Measurements from ENCODE around the gene CD46.
A peak's percentile ranks its signal among the peaks of the same experiment; 100 is the strongest.

The CD46 gene

DNA sequence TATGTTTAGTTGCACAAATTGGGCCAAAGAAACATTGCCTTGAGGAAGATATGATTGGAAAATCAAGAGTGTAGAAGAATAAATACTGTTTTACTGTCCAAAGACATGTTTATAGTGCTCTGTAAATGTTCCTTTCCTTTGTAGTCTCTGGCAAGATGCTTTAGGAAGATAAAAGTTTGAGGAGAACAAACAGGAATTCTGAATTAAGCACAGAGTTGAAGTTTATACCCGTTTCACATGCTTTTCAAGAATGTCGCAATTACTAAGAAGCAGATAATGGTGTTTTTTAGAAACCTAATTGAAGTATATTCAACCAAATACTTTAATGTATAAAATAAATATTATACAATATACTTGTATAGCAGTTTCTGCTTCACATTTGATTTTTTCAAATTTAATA lies 43.0 kb downstream of the CD46 start:
- DNase-seq (ENCODE audit: low spot score), result no peak

GRCh38 chr1:207797229-207797973 lies 45.5 kb downstream of the CD46 start:
- DNase-seq (ENCODE audit: low spot score), result peak; percentile 72

- DNase-seq (ENCODE audit: low spot score), result no peak
Measured at GRCh38 chr1:207798847-207799246, 47.0 kb downstream of the CD46 start.

GRCh38 chr1:207799989-207800648 lies 48.3 kb downstream of the CD46 start:
- no peak for DNase-seq (ENCODE audit: low spot score)

- no peak for DNase-seq (ENCODE audit: low spot score)
Measured at GRCh38 chr1:207801819-207802218, 50.0 kb downstream of the CD46 start.

DNA sequence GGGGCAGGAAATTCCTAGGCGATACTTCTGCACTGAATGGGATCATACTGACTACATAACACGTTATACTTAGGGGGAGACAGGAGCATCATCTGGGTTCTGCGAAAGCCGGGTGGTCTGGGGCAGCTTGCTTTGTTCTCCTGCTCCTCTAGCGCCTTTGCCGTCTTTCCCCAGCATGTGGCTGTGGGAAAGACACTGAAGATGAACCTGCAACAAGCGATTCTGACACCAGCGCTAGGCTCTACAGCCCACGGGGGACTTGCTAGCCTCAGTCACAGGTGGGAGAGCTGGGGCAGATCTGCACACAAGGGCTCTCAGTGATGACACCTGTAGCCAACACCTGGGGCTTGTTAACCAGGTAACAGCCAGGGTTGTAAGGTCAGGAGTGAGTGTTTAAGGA lies 51.8 kb downstream of the CD46 start:
- DNase-seq (ENCODE audit: low spot score), result no peak

DNA sequence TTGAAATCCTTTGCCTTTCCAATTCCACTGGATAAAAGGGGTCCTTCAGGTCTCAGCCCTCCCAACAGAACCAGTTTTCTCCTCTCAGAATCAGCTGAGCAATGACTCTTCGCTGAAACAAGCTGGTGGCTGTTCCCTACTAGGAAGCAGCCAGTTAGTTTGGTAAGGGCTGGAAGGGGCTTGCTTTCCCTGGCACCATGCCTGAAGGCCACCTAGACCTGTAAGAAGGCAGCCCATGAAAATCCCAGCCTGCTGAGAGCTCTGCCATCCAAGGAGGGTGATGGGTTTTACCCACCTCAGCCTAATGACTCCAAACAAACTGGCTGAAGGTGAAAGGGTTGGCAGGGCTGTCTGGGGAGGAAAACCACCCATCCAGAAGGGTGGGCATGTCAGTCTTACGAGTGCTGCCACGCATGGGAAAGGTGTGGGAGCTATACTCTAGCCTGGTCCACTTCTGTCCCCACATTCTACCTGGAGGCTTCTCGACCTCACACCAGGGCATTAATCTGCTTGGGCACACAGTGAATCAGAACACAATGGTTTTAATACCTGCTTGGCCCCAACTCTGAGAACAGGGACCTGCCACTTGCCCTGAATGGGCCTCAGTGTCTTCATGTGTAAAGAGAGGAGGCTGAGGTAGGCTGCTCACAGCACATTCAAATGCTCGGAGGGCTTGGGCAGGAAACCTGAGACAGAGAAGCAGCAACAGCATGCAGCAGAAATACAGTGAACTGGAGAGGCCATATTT lies 53.0 kb downstream of the CD46 start:
- DNase-seq (ENCODE audit: low spot score), result no peak

- no peak for DNase-seq (ENCODE audit: low spot score)
Measured at GRCh38 chr1:207805841-207806421, 54.1 kb downstream of the CD46 start.

GRCh38 chr1:207806531-207807325 lies 54.9 kb downstream of the CD46 start:
- DNase-seq (ENCODE audit: low spot score), result no peak

DNA sequence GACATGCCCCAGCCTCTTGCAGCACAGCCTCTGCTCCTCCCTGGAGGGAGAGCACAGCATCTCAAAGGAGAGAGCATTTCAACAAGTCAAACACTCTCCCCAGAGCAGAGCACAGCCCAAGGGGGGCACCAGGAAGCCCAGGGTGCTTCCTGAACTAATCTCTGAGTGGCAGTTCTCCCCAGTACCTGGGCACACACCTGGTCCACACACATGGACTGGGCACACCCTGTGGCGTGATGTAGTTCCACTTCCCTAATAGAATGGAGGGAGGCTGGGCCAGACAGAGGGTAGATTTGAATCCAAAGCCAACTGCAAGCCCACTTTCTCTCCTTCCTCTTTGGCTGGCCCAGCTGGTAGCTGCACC lies 55.5 kb downstream of the CD46 start:
- DNase-seq (ENCODE audit: low spot score), result no peak

DNA sequence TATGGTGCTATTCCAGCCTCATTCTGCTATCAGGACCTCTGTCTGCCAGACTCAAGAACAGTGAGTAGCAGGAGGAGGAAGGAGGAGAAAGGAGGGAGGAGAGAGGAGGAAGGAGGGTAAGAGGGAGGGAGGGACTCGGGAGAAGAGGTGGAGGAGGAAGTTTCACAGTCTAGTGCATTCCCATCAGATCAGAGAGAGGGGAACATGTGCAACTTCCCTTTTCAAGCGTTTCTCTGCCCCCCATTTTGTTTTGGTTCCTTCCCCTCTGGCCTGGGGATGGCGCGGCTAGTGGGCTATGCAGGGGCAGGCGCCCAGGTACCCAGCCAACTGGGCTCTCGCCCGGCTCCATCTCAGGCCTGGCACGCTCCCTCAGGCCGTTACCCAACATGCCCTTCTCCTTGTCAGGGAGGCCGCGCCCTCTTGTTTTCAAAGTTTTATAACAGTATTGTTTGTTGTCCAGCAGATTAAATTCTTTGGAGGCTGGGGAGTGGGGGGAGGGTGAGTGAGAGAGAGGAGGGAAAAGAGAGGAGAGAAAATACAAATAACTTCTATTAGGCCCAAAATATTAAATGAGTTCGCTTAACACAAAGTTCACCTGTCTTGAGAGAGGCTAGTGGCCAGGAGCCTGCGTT lies 56.0 kb downstream of the CD46 start:
- DNase-seq (ENCODE audit: low spot score), result peak; percentile 66

- DNase-seq (ENCODE audit: low spot score), result no peak
Measured at GRCh38 chr1:207808322-207808705, 56.5 kb downstream of the CD46 start.

DNA sequence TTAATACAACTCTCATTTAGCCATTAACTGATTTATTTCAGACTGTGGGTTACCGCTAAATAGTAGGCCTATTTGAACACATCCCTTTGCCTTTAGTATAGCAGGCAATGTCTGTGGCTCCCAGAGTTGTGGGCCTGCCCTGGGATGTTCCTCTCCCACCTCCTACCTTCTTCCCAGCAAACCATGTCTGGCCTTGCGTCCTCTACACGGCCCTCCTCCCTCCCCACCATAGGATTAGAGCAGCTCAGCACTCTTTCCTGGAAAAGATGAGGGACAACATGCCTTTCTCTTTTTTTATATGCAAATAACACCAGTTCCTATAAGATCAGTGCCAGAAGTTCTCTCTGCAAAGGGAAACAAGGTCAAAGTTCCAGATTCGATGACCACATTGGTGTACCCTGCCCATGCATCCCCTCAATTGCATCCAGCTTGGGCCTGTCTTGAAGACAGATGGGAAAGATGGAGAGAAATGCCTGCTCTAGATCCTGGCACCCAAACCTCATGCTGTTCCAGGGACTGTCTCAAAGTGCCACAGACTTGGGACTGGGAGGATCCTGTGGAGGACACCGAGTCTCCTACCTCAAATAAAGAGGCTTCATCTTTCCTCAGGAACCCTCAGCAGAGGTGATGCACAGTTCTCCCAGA lies 57.2 kb downstream of the CD46 start:
- no peak for DNase-seq (ENCODE audit: low spot score)

DNA sequence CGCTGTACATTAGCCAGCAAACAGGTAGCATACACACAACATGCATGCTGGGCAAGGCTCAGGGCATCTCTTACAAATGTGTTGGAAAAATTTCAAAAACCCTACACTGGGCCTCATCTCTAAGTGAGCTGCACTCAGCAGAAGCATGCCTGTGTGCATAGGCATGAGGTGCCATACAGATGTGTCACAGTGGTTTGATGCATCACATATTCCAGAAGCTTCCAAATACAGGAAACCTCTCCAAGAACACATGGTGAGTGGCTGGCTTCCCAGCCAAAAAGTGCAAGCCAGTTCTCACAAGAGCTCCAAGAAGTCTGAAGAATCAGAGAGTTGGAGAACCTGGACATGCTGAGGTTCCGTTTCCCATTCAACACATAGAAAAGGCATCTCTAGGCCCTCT lies 58.3 kb downstream of the CD46 start:
- no peak for DNase-seq (ENCODE audit: low spot score)

DNA sequence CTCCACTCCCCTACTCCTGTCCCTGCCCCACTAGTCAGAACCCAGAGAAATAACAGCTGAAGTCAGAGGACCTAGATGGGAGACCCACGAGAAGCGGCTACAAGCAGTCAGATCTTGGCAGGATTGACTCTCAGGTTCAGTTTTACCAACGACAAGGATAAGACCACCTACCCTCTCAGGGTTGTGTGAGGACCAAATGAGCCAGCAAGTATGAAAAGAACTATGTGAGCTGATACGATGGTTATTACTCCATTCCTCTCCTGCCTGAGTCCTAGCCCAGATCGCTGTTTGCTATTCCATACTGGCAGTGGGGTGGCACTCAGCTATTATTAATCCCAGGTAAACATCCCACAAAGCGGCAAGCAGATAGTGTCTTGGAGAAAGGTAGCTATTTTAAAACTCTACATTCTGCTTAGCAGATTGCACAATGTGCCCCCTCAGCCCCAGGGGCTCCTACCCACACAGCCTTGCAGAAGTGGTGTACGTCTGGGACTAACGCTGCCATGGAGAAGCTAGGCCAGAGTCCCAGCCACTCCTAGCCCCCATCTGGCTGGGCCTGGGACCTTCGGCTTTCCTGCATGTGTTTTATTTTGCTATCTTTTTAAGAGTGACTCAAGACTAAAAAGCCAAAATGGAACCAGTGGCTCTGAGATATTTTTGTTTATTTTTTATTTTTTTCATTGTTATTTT lies 58.9 kb downstream of the CD46 start:
- DNase-seq (ENCODE audit: low spot score), result no peak

GRCh38 chr1:207811319-207811718 lies 59.5 kb downstream of the CD46 start:
- DNase-seq (ENCODE audit: low spot score), result no peak

- DNase-seq (ENCODE audit: low spot score), result peak; percentile 84
Measured at GRCh38 chr1:207811920-207812720, 60.3 kb downstream of the CD46 start.

- no peak for DNase-seq (ENCODE audit: low spot score)
Measured at GRCh38 chr1:207812778-207813511, 61.1 kb downstream of the CD46 start.

GRCh38 chr1:207813512-207813881 lies 61.6 kb downstream of the CD46 start:
- DNase-seq (ENCODE audit: low spot score), result no peak

Data from globus pallidus (tissue), 1 donor.